GM19438 (cell line): Measurements from ENCODE around the gene MAZ.

Experiments
- ATAC-seq: cut with Tn5 transposase; IDR thresholded peaks from one replicate; pipeline ENCODE4 v1.9.1; 2021; ENCODE audit warnings: low read depth; ENCODE audit not compliant: unreplicated experiment

MAZ gene

GRCh38 chr16:29809031-29809747, 2.9 kb downstream of the MAZ start:
- ATAC-seq: no peak

DNA sequence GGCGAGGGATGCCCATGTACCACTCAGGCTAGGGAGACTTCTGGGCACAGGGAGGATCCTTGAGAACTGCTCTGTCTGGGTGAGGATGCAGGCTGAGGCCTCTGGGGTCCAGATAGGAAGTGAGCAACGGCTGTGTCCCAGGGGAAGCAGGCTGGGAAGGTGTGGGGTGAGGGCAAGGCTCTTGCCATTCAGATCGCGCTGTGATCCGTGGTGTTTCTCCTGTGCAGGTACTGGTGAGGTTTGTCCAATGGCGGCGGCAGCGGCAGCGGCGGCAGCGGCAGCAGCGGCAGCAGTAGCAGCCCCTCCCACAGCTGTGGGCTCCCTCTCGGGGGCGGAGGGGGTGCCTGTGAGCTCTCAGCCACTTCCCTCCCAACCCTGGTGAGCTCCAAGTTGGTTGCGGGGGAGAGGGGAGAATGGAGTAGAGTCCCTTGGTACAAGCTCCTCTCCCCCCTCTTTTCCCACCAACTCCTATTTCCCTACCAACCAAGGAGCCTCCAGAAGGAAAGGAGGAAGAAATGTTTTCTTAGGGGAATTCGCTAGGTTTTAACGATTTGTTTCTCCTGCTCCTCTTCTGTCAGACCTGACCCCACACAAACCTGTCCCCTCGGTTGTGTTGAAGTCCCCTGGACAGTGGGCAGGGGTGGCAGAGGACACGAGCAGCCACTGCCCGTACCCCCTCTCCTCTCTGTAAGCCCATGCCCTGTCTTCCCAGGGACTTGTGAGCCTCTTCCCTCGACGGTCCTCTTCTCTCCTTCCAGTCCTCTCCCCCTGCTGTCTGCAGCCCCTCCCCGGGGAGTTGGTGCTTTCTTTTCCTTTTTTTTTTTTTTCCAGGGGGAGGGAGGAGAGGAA, 3.7 kb downstream of the MAZ start:
- ATAC-seq: no peak

DNA sequence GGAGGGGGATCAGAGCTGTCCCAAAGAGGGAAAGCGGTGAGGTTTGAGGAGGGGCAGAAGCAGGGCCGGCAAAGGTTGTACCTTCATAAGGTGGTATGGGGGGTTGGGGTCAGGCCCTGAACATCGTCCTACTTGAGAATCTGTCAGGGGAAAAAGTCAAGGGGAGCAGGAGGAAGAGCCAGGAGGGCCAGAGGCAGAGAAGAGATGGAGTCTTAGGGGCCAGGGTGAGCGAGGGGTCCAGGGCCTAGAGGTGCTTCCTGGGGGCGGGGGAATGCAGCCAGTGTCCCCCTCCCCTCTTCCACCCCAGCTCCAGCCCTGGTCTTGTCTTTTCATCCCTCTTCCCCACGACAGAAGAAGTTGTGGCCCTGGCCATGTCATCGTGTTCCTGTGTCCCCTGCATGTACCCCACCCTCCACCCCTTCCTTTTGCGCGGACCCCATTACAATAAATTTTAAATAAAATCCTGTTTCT, 4.4 kb downstream of the MAZ start:
- no peak for ATAC-seq

DNA sequence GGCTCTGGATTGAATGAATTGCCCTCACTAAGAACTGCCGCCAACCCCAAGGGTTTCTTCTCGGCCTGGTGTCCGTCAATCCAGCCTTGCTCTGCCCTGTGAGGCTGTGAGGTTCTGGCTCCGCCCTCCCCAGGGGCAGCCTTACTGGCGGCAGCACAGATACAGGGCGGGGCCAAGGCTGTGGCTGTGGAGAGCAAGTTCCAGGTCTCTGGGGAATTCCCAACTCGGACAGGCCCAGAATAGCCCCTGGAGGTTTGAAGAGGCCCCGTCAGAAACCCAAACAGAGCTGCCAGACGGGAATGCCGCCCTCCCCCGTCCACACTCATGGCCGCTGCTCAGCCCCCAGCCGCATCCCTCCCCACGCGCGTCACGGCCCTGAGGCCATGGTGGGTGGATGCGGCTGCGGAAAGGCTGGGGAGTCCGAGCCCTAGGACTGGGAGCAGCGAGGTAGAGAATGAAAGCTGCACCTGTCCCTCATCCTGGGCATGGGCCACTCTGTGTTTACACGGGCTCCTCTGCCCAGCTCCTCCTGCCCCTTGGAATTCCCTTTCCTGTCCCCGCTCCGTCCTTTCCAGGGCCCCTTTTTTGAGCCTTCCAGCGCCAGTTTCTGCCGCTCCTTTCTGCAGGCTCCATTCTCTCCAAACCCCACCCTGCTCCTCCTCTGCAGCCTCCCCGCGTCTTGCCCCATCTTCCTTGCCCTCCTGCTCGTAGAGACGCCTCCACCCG, 5.0 kb downstream of the MAZ start:
- no peak for ATAC-seq

DNA sequence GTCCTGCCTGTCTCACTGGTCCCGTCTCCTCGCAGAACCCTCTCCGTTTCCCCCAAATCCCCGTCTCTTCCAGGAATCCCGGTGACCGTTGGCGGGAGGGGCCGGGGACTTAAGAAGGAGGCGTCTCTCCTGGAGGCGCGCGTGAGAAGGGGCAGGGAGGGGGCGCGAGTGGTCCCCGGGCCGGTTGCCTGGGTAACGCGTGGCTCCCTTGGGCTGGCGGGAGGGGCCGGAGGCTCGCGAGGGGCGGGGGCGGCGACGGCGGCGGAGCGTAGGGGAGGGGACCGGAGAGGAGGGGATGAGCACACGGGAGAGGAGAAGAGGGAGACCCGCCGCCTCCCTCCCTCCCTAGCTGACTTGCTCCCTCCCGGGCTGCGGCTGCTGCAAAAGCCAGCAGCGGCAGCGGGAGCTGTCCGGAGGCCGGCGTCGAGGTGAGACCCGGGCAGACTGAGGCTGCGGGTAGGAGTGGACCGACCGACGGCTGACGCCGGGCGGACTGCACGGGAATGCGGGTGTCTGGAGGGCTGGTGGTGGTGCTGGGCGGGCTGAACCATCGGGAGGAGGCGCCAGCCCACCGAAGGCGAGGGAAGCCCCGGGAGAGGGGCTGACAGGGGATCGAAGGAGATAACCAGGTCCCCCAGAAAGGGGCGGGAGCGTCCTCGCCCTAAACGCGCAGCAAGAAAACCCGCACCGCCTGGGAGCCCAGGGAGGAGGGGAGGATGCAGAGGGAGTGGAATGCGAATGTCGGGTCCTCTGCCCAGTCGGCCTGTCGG, 5.8 kb downstream of the MAZ start, which contains the start of gene PRRT2:
Gene PRRT2 (plus strand): TSS at position 298 of the 770 bp plus-strand sequence. CDS start 862 bp downstream, outside the sequence.
- ATAC-seq: no peak

DNA sequence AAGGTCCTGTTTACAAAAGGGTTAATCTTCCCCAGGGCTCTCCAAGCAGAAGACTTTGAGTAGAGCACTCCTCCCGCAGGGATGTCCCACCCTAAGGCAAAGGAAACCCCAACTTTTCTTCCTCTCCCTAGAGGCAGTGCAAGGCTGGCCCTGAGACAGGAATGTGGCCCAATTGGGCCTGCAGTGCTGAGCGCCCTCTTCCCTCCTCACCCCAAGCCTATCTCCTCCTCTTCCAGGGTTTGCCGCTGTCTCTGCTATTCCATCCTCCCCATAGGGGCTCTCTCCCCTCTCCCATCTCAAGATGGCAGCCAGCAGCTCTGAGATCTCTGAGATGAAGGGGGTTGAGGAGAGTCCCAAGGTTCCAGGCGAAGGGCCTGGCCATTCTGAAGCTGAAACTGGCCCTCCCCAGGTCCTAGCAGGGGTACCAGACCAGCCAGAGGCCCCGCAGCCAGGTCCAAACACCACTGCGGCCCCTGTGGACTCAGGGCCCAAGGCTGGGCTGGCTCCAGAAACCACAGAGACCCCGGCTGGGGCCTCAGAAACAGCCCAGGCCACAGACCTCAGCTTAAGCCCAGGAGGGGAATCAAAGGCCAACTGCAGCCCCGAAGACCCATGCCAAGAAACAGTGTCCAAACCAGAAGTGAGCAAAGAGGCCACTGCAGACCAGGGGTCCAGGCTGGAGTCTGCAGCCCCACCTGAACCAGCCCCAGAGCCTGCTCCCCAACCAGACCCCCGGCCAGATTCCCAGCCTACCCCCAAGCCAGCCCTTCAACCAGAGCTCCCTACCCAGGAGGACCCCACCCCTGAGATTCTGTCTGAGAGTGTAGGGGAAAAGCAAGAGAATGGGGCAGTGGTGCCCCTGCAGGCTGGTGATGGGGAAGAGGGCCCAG, 6.7 kb downstream of the MAZ start:
- ATAC-seq: no peak

- no peak for ATAC-seq
Measured at GRCh38 chr16:29813644-29814562, 7.6 kb downstream of the MAZ start.

DNA sequence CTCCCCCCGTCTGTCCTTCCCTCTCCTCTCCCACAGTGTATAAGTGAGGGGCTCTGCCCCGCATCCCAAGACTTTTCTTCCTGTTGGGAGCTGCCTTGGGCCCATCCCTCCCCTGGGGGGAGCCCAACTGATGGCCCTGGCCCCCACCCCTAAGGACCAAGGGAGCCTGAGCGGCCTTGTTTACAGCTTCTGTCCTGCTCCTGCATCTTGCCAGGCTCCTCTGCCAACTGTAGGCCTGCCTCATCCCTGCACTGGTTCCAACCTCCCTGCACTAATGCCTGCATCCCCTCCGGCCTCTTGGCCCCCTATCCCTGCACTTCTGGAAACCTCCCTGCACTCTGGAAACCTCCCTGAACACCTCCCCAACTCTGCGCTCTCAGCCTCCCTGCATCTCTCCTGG, 8.3 kb downstream of the MAZ start:
- ATAC-seq: no peak

- no peak for ATAC-seq
Measured at GRCh38 chr16:29815032-29815721, 8.8 kb downstream of the MAZ start.

GRCh38 chr16:29815793-29816693, 9.7 kb downstream of the MAZ start, which contains the start of gene PAGR1:
PAGR1 (plus strand) TSS chr16:29816152; CDS start chr16:29816526, 374 bp downstream.
- peak; percentile 56 for ATAC-seq

DNA sequence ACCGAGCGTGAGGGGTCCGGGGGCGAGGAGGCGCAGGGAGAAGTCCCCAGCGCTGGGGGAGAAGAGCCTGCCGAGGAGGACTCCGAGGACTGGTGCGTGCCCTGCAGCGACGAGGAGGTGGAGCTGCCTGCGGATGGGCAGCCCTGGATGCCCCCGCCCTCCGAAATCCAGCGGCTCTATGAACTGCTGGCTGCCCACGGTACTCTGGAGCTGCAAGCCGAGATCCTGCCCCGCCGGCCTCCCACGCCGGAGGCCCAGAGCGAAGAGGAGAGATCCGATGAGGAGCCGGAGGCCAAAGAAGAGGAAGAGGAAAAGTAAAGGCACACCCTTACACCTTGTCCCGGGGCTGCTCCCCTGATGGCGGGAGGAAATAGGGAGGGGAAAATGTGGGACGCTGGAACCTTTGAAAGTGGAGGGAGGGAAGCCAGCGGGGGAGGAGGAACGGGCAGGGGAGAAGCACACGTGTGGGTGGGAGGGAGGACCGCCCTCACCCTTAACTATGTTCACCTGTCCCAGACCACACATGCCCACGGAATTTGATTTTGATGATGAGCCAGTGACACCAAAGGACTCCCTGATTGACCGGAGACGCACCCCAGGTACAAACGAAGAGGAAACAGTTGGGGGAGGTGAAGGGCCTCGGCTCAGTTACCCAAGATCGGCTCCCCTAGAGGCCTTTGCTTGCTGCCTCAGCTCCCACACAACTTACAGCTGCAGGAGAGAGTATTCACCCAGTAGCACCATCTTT, 10.5 kb downstream of the MAZ start:
- peak; percentile 23 for ATAC-seq

GRCh38 chr16:29818082-29818481, 11.8 kb downstream of the MAZ start:
- no peak for ATAC-seq

DNA sequence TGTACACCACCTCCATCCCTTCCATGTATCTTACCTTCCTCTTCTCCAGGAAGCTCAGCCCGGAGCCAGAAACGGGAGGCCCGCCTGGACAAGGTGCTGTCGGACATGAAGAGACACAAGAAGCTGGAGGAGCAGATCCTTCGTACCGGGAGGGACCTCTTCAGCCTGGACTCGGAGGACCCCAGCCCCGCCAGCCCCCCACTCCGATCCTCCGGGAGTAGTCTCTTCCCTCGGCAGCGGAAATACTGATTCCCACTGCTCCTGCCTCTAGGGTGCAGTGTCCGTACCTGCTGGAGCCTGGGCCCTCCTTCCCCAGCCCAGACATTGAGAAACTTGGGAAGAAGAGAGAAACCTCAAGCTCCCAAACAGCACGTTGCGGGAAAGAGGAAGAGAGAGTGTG, 13.2 kb downstream of the MAZ start:
- ATAC-seq: no peak

GRCh38 chr16:29820271-29820701, 14.0 kb downstream of the MAZ start, which contains the start of gene MVP:
MVP (plus strand) TSS chr16:29820462; CDS start chr16:29830550, 10,088 bp downstream.
- ATAC-seq: no peak

GRCh38 chr16:29820730-29821642, 14.7 kb downstream of the MAZ start:
- ATAC-seq: no peak
